T-helper 2 cell treated with Interferon-gamma antibody and Interleukin-4, amounts not matched to agents 100 ng/mL and 5 ng/mL, for 36 hours (primary cell): ENCODE results near the gene GABRA4. TPM values are rescaled to one million over a fixed set of nuclear protein-coding genes. Genes with fewer than 3 reads are reported as not detected.

Experiments
- intact Hi-C: fragments of 100-400 bp; cut with micrococcal nuclease; formaldehyde crosslinking; loops from one replicate; pipeline ENCODE4 v1.15.1; 2023
- total RNA-seq: library from RNA; stranded (reverse); gene quantifications from 2 replicates; pipeline ENCODE4 v1.2.3, GENCODE V29; 2022

Gene GABRA4
- not detected in 2 replicates for total RNA-seq

- intact Hi-C loops = loop anchor here (2.0 kb wide), 1 partner anchor 39 kb away; no protein-coding TSS in a partner anchor
These were observed at the start of gene GABRA4 for GRCh38 chr4:46993075-46994006. Gene GABRA4 (minus strand): TSS chr4:46993581. CDS start chr4:46993424, 157 bp downstream.

- intact Hi-C loops = no loop called here
These were observed 47.4 kb upstream of the GABRA4 start for GRCh38 chr4:47040828-47041227.

- intact Hi-C loops = no loop called here
These were observed 44.9 kb upstream of the GABRA4 start for GRCh38 chr4:47038263-47038662.

GRCh38 chr4:47032405-47033106 lies 39.2 kb upstream of the GABRA4 start:
- intact Hi-C loops = loop anchor here (1.0 to 2.0 kb wide), 3 partner anchors 40 to 188 kb away; partner anchors contain the start of gene GABRA4

- intact Hi-C loops = loop anchor here (1.0 to 2.0 kb wide), 3 partner anchors 39 to 188 kb away; partner anchors contain the start of gene GABRA4
These were observed 38.5 kb upstream of the GABRA4 start for GRCh38 chr4:47031751-47032404.

- intact Hi-C loops = no loop called here
These were observed 37.8 kb upstream of the GABRA4 start, which contains the start of gene GABRB1 for GRCh38 chr4:47031011-47031678. Gene GABRB1 (plus strand): TSS chr4:47031567.

GRCh38 chr4:47017494-47017893 lies 24.1 kb upstream of the GABRA4 start:
- intact Hi-C loops = loop anchor here (10.0 kb wide), 1 partner anchor 1117 kb away; the partner anchor contains the start of gene TXK

- intact Hi-C loops = loop anchor here (10.0 kb wide), 1 partner anchor 1118 kb away; the partner anchor contains the start of gene TXK
These were observed 23.7 kb upstream of the GABRA4 start for GRCh38 chr4:47017081-47017480.

GRCh38 chr4:47013373-47013772 lies 20.0 kb upstream of the GABRA4 start:
- intact Hi-C loops = loop anchor here (5.0 to 10.0 kb wide), 2 partner anchors 449 to 1121 kb away; partner anchors contain the start of genes COMMD8 and TXK

- intact Hi-C loops = loop anchor here (5.0 to 10.0 kb wide), 2 partner anchors 450 to 1122 kb away; partner anchors contain the start of genes COMMD8 and TXK
These were observed 19.3 kb upstream of the GABRA4 start for GRCh38 chr4:47012676-47013075.

- intact Hi-C loops = loop anchor here (5.0 to 10.0 kb wide), 2 partner anchors 451 to 1124 kb away; partner anchors contain the start of genes COMMD8 and TXK
These were observed 17.6 kb upstream of the GABRA4 start for GRCh38 chr4:47010912-47011446.

- intact Hi-C loops = loop anchor here (5.0 to 10.0 kb wide), 2 partner anchors 452 to 1124 kb away; partner anchors contain the start of genes COMMD8 and TXK
These were observed 17.0 kb upstream of the GABRA4 start for GRCh38 chr4:47010347-47010911.

- intact Hi-C loops = no loop called here
These were observed 9.2 kb upstream of the GABRA4 start for GRCh38 chr4:47002580-47002979.

- intact Hi-C loops = no loop called here
These were observed 7.0 kb upstream of the GABRA4 start for GRCh38 chr4:47000406-47000805.

GRCh38 chr4:46999566-46999965 lies 6.2 kb upstream of the GABRA4 start:
- intact Hi-C loops = no loop called here

- intact Hi-C loops = no loop called here
These were observed 625 bp upstream of the GABRA4 start for GRCh38 chr4:46994007-46994405.

- intact Hi-C loops = loop anchor here (2.0 kb wide), 1 partner anchor 40 kb away; no protein-coding TSS in a partner anchor
These were observed 1.0 kb downstream of the GABRA4 start for GRCh38 chr4:46992338-46992737.

- intact Hi-C loops = no loop called here
These were observed 6.3 kb downstream of the GABRA4 start for GRCh38 chr4:46986922-46987638.

GRCh38 chr4:46984781-46985180 lies 8.6 kb downstream of the GABRA4 start:
- intact Hi-C loops = no loop called here
